Prostate gland (tissue), 2 donors: ENCODE results near the gene SLC2A4RG.

Experiments used
- CTCF ChIP-seq, 4 experiments: fragments of 200-600 bp in 2 of 4; fragments of 450-650 bp in 2 of 4; sonication (generic) in 2 of 4; IDR thresholded peaks; 1 replicate in 3 of 4; 2 replicates in 1 of 4; pipeline ENCODE4 v1.5.1; 2016 to 2019; ENCODE audit warnings: antibody characterized with exemption in 4 of 4, mild to moderate bottlenecking in 2 of 4, moderate library complexity in 2 of 4
- POLR2A ChIP-seq: fragments of 450-650 bp; IDR thresholded peaks from one replicate; pipeline ENCODE4 v1.6.1; 2016; ENCODE audit warnings: antibody characterized with exemption, mild to moderate bottlenecking
- POLR2AphosphoS5 ChIP-seq: sonication (generic); formaldehyde crosslinking; IDR thresholded peaks from one replicate; pipeline ENCODE4 v1.6.1; 2017; ENCODE audit warnings: antibody characterized with exemption

GRCh38 chr20:63707558-63708300 is 31.8 kb upstream of the SLC2A4RG start, which contains the start of the genes ARFRP1 and ZGPAT:
- peak; percentile 79 for TF ChIP-seq POLR2AphosphoS5
- peak in 1 of 4 experiments; percentile 24 for TF ChIP-seq CTCF (IDR thresholded peaks at IDR 0.05)
- TF ChIP-seq POLR2A, result peak; percentile 56
